H9 (cell line): ENCODE results near the gene PRKAG2. TPM values are rescaled to one million over a fixed set of nuclear protein-coding genes. Genes with fewer than 3 reads are reported as not detected.

Experiments used
- DNase-seq: peaks from one replicate; pipeline ENCODE4 v3.0.0-alpha.2; 2017
- H2AFZ ChIP-seq: one replicate; pipeline ENCODE4 v1.6.1; 2013; ENCODE audit warnings: mild to moderate bottlenecking, low read length, control low read depth, moderate library complexity
- H2AK5ac ChIP-seq: 2 replicates; pipeline ENCODE4 v1.6.1; 2013; ENCODE audit warnings: low read length, control low read depth, mixed read lengths; ENCODE audit not compliant: insufficient read length
- H2BK120ac ChIP-seq: one replicate; pipeline ENCODE4 v1.6.1; 2013; ENCODE audit warnings: low read depth, mild to moderate bottlenecking, low read length, control low read depth, inconsistent platforms; ENCODE audit not compliant: poor library complexity, severe bottlenecking
- H2BK12ac ChIP-seq: 2 replicates; pipeline ENCODE4 v1.6.1; 2013; ENCODE audit warnings: low read length, control low read depth, mixed read lengths, low read depth; ENCODE audit not compliant: insufficient read length
- H2BK15ac ChIP-seq: 2 replicates; pipeline ENCODE4 v1.6.1; 2013; ENCODE audit warnings: low read depth, low read length, control low read depth
- H2BK20ac ChIP-seq: one replicate; pipeline ENCODE4 v1.6.1; 2013; ENCODE audit warnings: low read depth, mild to moderate bottlenecking, low read length, control low read depth, inconsistent platforms; ENCODE audit not compliant: poor library complexity, severe bottlenecking
- H2BK5ac ChIP-seq: 2 replicates; pipeline ENCODE4 v1.6.1; 2013; ENCODE audit warnings: low read length, control low read depth, mixed read lengths; ENCODE audit not compliant: insufficient read length
- H3K14ac ChIP-seq: 2 replicates; pipeline ENCODE4 v1.6.1; 2013; ENCODE audit warnings: low read length, control low read depth; ENCODE audit not compliant: insufficient read depth
- H3K18ac ChIP-seq: 2 replicates; pipeline ENCODE4 v1.6.1; 2013; ENCODE audit warnings: low read depth, mild to moderate bottlenecking, mixed read lengths, low read length, control low read depth; ENCODE audit not compliant: insufficient read length
- H3K23ac ChIP-seq: 2 replicates; pipeline ENCODE4 v1.6.1; 2013; ENCODE audit warnings: low read length, control low read depth, mixed read lengths, low read depth; ENCODE audit not compliant: insufficient read length
- H3K23me2 ChIP-seq: 2 replicates; pipeline ENCODE4 v1.6.1; 2013; ENCODE audit warnings: low read depth, mild to moderate bottlenecking, mixed read lengths, low read length, control low read depth; ENCODE audit not compliant: insufficient read length, poor library complexity, severe bottlenecking
- H3K27ac ChIP-seq: 2 replicates; pipeline ENCODE4 v1.5.1; 2013; ENCODE audit warnings: low read length, control low read depth, mixed read lengths, low read depth; ENCODE audit not compliant: insufficient read length
- H3K27me3 ChIP-seq: 2 replicates; pipeline ENCODE4 v1.6.1; 2013; ENCODE audit warnings: low read length, control low read depth, inconsistent platforms; ENCODE audit not compliant: insufficient read depth
- H3K4ac ChIP-seq: 2 replicates; pipeline ENCODE4 v1.6.1; 2013; ENCODE audit warnings: low read depth, mild to moderate bottlenecking, control low read depth, inconsistent platforms, low read length, moderate library complexity
- H3K4me1 ChIP-seq: 2 replicates; pipeline ENCODE4 v1.6.1; 2013; ENCODE audit warnings: low read length, control low read depth, inconsistent platforms; ENCODE audit not compliant: insufficient read depth
- H3K4me2 ChIP-seq: 2 replicates; pipeline ENCODE4 v1.6.1; 2013; ENCODE audit warnings: low read length, control low read depth, mixed read lengths; ENCODE audit not compliant: insufficient read length, insufficient read depth
- H3K56ac ChIP-seq: 2 replicates; pipeline ENCODE4 v1.6.1; 2013; ENCODE audit warnings: low read depth, mild to moderate bottlenecking, mixed read lengths, low read length, control low read depth; ENCODE audit not compliant: insufficient read length
- H3K79me1 ChIP-seq: 2 replicates; pipeline ENCODE4 v1.6.1; 2013; ENCODE audit warnings: low read depth, mild to moderate bottlenecking, moderate library complexity, low read length, control low read depth, inconsistent platforms; ENCODE audit not compliant: insufficient read depth, poor library complexity, severe bottlenecking
- H3K79me2 ChIP-seq: 2 replicates; pipeline ENCODE4 v1.6.1; 2013; ENCODE audit warnings: low read length, control low read depth, inconsistent platforms; ENCODE audit not compliant: insufficient read depth
- H3K9ac ChIP-seq: 2 replicates; pipeline ENCODE4 v1.6.1; 2013; ENCODE audit warnings: low read length, control low read depth, mixed read lengths; ENCODE audit not compliant: insufficient read length; ENCODE audit errors: extremely low read depth
- H3K9me3 ChIP-seq: one replicate; pipeline ENCODE4 v1.6.1; 2013; ENCODE audit warnings: low read depth, low read length, inconsistent platforms; ENCODE audit not compliant: control insufficient read depth
- H3T11ph ChIP-seq: one replicate; pipeline ENCODE4 v1.6.1; 2013; ENCODE audit warnings: mild to moderate bottlenecking, low read length, control low read depth, inconsistent platforms
- H4K20me1 ChIP-seq: one replicate; pipeline ENCODE4 v1.6.1; 2013; ENCODE audit not compliant: control insufficient read depth, insufficient read length, insufficient read depth
- H4K5ac ChIP-seq: 2 replicates; pipeline ENCODE4 v1.6.1; 2013; ENCODE audit warnings: low read depth, mild to moderate bottlenecking, mixed read lengths, low read length, control low read depth; ENCODE audit not compliant: insufficient read length
- H4K8ac ChIP-seq: replicated peaks from 2 replicates; pipeline ENCODE4 v1.6.1; 2013; ENCODE audit warnings: low read length, control low read depth, mixed read lengths, low read depth; ENCODE audit not compliant: insufficient read length
- H4K91ac ChIP-seq: 2 replicates; pipeline ENCODE4 v1.6.1; 2013; ENCODE audit warnings: low read depth, mild to moderate bottlenecking, moderate library complexity, mixed read lengths, low read length, control low read depth; ENCODE audit not compliant: insufficient read length
- H3K27ac Mint-ChIP-seq, 3 experiments: 2 replicates in 2 of 3; 3 replicates in 1 of 3; pipeline ENCODE4 v1.8.0; 2020 to 2021; ENCODE audit warnings: mixed read lengths in 3 of 3, mild to moderate bottlenecking in 1 of 3, moderate library complexity in 1 of 3
- H3K27me3 Mint-ChIP-seq: 2 replicates; pipeline ENCODE4 v1.8.0; 2021; ENCODE audit warnings: low read depth, mild to moderate bottlenecking, moderate library complexity, mixed read lengths
- H3K36me3 Mint-ChIP-seq, 3 experiments: 2 replicates in 2 of 3; 3 replicates in 1 of 3; pipeline ENCODE4 v1.8.0; 2020 to 2021; ENCODE audit warnings: low read depth in 3 of 3, mixed read lengths in 3 of 3; ENCODE audit not compliant: insufficient read depth in 1 of 3
- H3K4me1 Mint-ChIP-seq, 2 experiments: 2 replicates each; pipeline ENCODE4 v1.8.0; 2020; ENCODE audit warnings: mixed read lengths in 2 of 2
- H3K4me3 Mint-ChIP-seq, 2 experiments: 2 replicates in 1 of 2; 3 replicates in 1 of 2; pipeline ENCODE4 v1.8.0; 2020 to 2021; ENCODE audit warnings: mild to moderate bottlenecking in 2 of 2, mixed read lengths in 2 of 2, moderate library complexity in 1 of 2
- H3K9me3 Mint-ChIP-seq, 2 experiments: 2 replicates in 1 of 2; 3 replicates in 1 of 2; pipeline ENCODE4 v1.8.0; 2020; ENCODE audit warnings: mild to moderate bottlenecking in 2 of 2, mixed read lengths in 2 of 2, moderate library complexity in 1 of 2
- WGBS: extraction: QIAGEN DNeasy Blood & Tissue Kit; methylation state at CpG from one replicate; pipeline ENCODE4 v1.1.7; 2013; ENCODE audit warnings: missing lambda C conversion rate, low lambda C conversion rate, mixed read lengths; ENCODE audit not compliant: insufficient read length; ENCODE audit errors: extremely low coverage; 5-methylcytosine and 5-hydroxymethylcytosine counted together
- total RNA-seq: library from RNA; stranded (reverse); gene quantifications from 2 replicates; pipeline ENCODE4 v1.2.1, GENCODE V29; 2021
- TF ChIP-seq, protein P1 (sequence below): fragments of 200-600 bp; sonication (generic); conservative IDR thresholded peaks from 3 replicates; pipeline ENCODE4 v1.8.0; 2021; ENCODE audit warnings: antibody characterized with exemption, mild to moderate bottlenecking

PRKAG2 gene
- total RNA-seq, 1 experiment from 2014 or later: 11.8 TPM

DNA sequence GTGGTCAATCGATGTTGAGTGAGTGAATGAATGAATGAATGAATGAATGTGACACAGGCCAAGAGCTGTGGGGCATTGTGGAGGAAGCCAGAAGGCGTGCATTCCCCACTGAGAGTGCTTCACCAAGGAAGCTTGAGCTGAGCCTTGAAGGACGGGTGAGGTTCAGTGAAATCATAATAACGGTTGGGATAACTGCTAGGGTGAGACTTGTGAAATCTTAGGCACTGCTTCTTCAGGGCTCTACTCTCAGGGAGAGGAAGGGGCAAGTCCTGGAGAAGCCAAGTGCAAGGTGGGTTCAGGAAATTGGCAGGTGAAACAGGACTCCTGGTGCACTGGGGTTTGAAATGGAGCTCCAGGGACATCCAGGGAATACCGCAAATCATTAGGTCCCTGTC lies 23.7 kb upstream of the PRKAG2 start:
- Mint-ChIP-seq H3K4me1 (peaks cover 13 to 17% of the 10 kb centered on the region in 2 experiments), H3K27me3 (peaks cover 36% of the 10 kb centered on the region), H3K9me3 (peaks cover 0 to 1% of the 10 kb centered on the region in 2 experiments; a peak in 2 of 5 replicates), H3K27ac (no peak overlapping the region; a peak in 1 of 7 replicates), H3K4me3 (no peak overlapping the region), H3K36me3 (no peaks in the 10 kb centered on the region)
- no peaks in the 10 kb centered on the region for H3K79me2 ChIP-seq
- no peak overlapping the region for H3K18ac ChIP-seq
- no peaks in the 10 kb centered on the region for H4K20me1 ChIP-seq
- H2BK12ac ChIP-seq: no peak overlapping the region
- TF ChIP-seq, protein P1, sequence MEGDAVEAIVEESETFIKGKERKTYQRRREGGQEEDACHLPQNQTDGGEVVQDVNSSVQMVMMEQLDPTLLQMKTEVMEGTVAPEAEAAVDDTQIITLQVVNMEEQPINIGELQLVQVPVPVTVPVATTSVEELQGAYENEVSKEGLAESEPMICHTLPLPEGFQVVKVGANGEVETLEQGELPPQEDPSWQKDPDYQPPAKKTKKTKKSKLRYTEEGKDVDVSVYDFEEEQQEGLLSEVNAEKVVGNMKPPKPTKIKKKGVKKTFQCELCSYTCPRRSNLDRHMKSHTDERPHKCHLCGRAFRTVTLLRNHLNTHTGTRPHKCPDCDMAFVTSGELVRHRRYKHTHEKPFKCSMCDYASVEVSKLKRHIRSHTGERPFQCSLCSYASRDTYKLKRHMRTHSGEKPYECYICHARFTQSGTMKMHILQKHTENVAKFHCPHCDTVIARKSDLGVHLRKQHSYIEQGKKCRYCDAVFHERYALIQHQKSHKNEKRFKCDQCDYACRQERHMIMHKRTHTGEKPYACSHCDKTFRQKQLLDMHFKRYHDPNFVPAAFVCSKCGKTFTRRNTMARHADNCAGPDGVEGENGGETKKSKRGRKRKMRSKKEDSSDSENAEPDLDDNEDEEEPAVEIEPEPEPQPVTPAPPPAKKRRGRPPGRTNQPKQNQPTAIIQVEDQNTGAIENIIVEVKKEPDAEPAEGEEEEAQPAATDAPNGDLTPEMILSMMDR: no peak
- no peaks in the 10 kb centered on the region for H3K79me1 ChIP-seq
- no peak overlapping the region for H3K56ac ChIP-seq
- DNase-seq: no peak
- no peaks in the 10 kb centered on the region for H3K27me3 ChIP-seq
- no peak overlapping the region for H4K91ac ChIP-seq
- H2BK5ac ChIP-seq: no peak overlapping the region
- H3T11ph ChIP-seq: no peak overlapping the region
- no peak overlapping the region for H3K27ac ChIP-seq
- no CpG with 5 or more reads among the region's 5 CpGs for WGBS
- no peak overlapping the region for H4K5ac ChIP-seq
- H3K23me2 ChIP-seq: no peaks in the 10 kb centered on the region
- no peak overlapping the region for H4K8ac ChIP-seq
- H3K23ac ChIP-seq: no peak overlapping the region
- H3K4me1 ChIP-seq: no peaks in the 10 kb centered on the region
- H2BK20ac ChIP-seq: no peak overlapping the region
- no peak overlapping the region; the same call in 1 of the 2 replicates for H3K14ac ChIP-seq
- no peak overlapping the region for H2BK120ac ChIP-seq
- no peaks in the 10 kb centered on the region for H3K9me3 ChIP-seq
- no peak overlapping the region for H2BK15ac ChIP-seq
- H3K4ac ChIP-seq: no peak overlapping the region
- H2AK5ac ChIP-seq: no peak overlapping the region
- no peak overlapping the region for H2AFZ ChIP-seq
- no peak overlapping the region for H3K9ac ChIP-seq
- no peak overlapping the region for H3K4me2 ChIP-seq
